HEK293 (cell line): Measurements from ENCODE around the gene HNRNPL.

ENCODE experiments used
- CTCF ChIA-PET: fragments of 350-600 bp; formaldehyde crosslinking; extraction: SDS; loops from one replicate; lab custom pipeline; 2021; ENCODE audit warnings: antibody characterized with exemption; lab: Yijun Ruan, JAX
- POLR2A ChIA-PET: fragments of 300-600 bp; formaldehyde crosslinking; extraction: SDS; loops from one replicate; lab custom pipeline; 2020; ENCODE audit warnings: antibody characterized with exemption, inconsistent platforms; lab: Yijun Ruan, JAX
- H3K27ac ChIP-seq: fragments of 200-500 bp; sonication (Bioruptor generic); 2 replicates; pipeline ENCODE4 v1.5.1; 2014; ENCODE audit warnings: low read depth, low read length, control low read depth, inconsistent platforms; ENCODE audit errors: extremely low read depth
- H3K36me3 ChIP-seq, 2 experiments: fragments of 200-500 bp in 1 of 2; sonication (Bioruptor generic) in 1 of 2; 1 replicate in 1 of 2; 2 replicates in 1 of 2; pipeline ENCODE4 v1.5.1; 2014 to 2017; ENCODE audit warnings: inconsistent platforms in 2 of 2, low read length in 2 of 2; ENCODE audit not compliant: control insufficient read depth in 2 of 2, insufficient read depth in 1 of 2
- H3K4me1 ChIP-seq: fragments of 200-500 bp; sonication (Bioruptor generic); 2 replicates; pipeline ENCODE4 v1.5.1; 2014; ENCODE audit warnings: mild to moderate bottlenecking, low read length, inconsistent platforms; ENCODE audit not compliant: control insufficient read depth, insufficient read depth
- H3K4me3 ChIP-seq: 2 replicates; pipeline ENCODE4 v1.5.1; 2011; ENCODE audit warnings: low read depth, mild to moderate bottlenecking, control low read depth, low read length, moderate library complexity
- H3K9me3 ChIP-seq: fragments of 200-500 bp; sonication (Bioruptor generic); 2 replicates; pipeline ENCODE4 v1.5.1; 2014; ENCODE audit warnings: low read depth, low read length, inconsistent platforms; ENCODE audit not compliant: control insufficient read depth, insufficient read depth
- SCRT2 ChIP-seq: fragments of 450-650 bp; formaldehyde crosslinking; IDR thresholded peaks from 2 replicates; pipeline ENCODE4 v1.5.1; 2016; ENCODE audit warnings: missing biosample characterization, missing genetic modification characterization
- ZNF133 ChIP-seq: fragments of 450-650 bp; formaldehyde crosslinking; IDR thresholded peaks from 2 replicates; pipeline ENCODE4 v1.5.1; 2016; ENCODE audit warnings: missing biosample characterization, missing genetic modification characterization
- ZNF223 ChIP-seq: fragments of 450-650 bp; formaldehyde crosslinking; IDR thresholded peaks from 2 replicates; pipeline ENCODE4 v1.5.1; 2016; ENCODE audit warnings: missing biosample characterization, missing genetic modification characterization
- ZNF366 ChIP-seq: fragments of 450-650 bp; formaldehyde crosslinking; conservative IDR thresholded peaks from 2 replicates; pipeline ENCODE4 v1.5.1; 2016; ENCODE audit warnings: missing biosample characterization, missing genetic modification characterization
- ZNF37A ChIP-seq: fragments of 450-650 bp; IDR thresholded peaks from 2 replicates; pipeline ENCODE4 v1.5.1; 2018; ENCODE audit warnings: missing biosample characterization, missing genetic modification characterization
- ZNF629 ChIP-seq: fragments of 450-650 bp; formaldehyde crosslinking; IDR thresholded peaks from 2 replicates; pipeline ENCODE4 v1.5.1; 2017; ENCODE audit warnings: missing biosample characterization, missing genetic modification characterization
- ZNF654 ChIP-seq: fragments of 450-650 bp; formaldehyde crosslinking; IDR thresholded peaks from 2 replicates; pipeline ENCODE4 v1.5.1; 2016; ENCODE audit warnings: low read depth, missing biosample characterization, missing genetic modification characterization
- ZNF658 ChIP-seq: fragments of 450-650 bp; formaldehyde crosslinking; IDR thresholded peaks from 2 replicates; pipeline ENCODE4; 2016; ENCODE audit warnings: missing biosample characterization, missing genetic modification characterization
- ZNF660 ChIP-seq: fragments of 450-650 bp; IDR thresholded peaks from 2 replicates; pipeline ENCODE4 v1.5.1; 2018; ENCODE audit warnings: missing biosample characterization, mild to moderate bottlenecking, missing genetic modification characterization
- ZNF664 ChIP-seq: fragments of 450-650 bp; formaldehyde crosslinking; IDR thresholded peaks from 2 replicates; pipeline ENCODE4 v1.5.1; 2016; ENCODE audit warnings: missing biosample characterization, missing genetic modification characterization
- TF ChIP-seq, protein P1 (sequence below): fragments of 450-650 bp; formaldehyde crosslinking; IDR thresholded peaks from 2 replicates; pipeline ENCODE4 v1.5.1; 2016; ENCODE audit warnings: missing biosample characterization, missing genetic modification characterization
- TF ChIP-seq, protein P2 (sequence below): fragments of 450-650 bp; formaldehyde crosslinking; IDR thresholded peaks from 2 replicates; pipeline ENCODE4 v1.5.1; 2016; ENCODE audit warnings: missing biosample characterization, missing genetic modification characterization
- TF ChIP-seq, protein P3 (sequence below): fragments of 450-650 bp; formaldehyde crosslinking; IDR thresholded peaks from 2 replicates; pipeline ENCODE4 v1.5.1; 2017; ENCODE audit warnings: missing biosample characterization, missing genetic modification characterization
- TF ChIP-seq, protein P4 (sequence below): fragments of 450-650 bp; formaldehyde crosslinking; IDR thresholded peaks from 2 replicates; pipeline ENCODE4 v1.5.1; 2016; ENCODE audit warnings: missing biosample characterization, missing genetic modification characterization, low read depth
- TF ChIP-seq, protein P5 (sequence below): fragments of 450-650 bp; formaldehyde crosslinking; IDR thresholded peaks from 2 replicates; pipeline ENCODE4 v1.5.1; 2016; ENCODE audit warnings: missing biosample characterization, missing genetic modification characterization

The HNRNPL gene

DNA sequence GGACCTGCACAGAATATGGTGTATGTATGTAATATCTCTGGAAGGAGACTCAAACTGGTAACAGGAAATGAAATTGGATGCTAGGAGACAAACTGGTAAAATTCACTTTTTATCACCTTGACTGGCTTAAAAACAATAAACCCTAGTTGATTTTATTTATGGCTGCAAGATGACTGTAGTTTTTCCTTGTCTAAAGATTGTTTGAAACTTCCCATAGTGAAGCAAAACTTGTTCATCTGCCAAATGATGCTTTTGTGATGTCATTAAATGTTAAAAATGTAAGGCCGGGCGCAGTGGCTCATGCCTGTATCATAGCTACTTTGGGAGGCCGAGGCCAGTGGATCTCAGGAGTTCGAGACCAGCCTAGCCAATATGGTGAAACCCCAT lies 15.7 kb downstream of the HNRNPL start:
- CTCF ChIA-PET: interaction anchor here (0.6 to 2.2 kb wide), 7 partner anchors 53 to 931 kb away, joined by 3 to 10 read pairs (median 3); partner anchors contain the start of genes MRPS12 and SARS2
- H3K27ac ChIP-seq: no peak overlapping the region; the same call in 1 of the 2 replicates
- peaks cover 46 to 60% of the 10 kb centered on the region in 2 experiments for H3K36me3 ChIP-seq

DNA sequence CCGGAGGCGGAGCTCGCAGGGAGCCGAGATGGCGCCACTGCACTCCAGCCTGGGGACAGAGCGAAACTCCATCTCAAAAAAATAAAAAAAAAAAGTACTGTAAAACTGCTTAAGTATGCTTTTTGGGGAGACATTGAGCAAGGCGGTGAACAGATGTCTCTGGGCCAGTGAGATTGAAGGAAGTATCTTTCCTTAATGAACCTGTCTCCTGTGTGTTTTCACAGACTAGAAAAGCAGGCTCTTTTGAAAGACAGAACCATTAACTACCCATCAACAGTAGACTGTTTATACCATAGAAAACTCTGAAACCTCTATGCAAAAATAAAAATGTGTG lies 16.7 kb downstream of the HNRNPL start:
- H3K27ac ChIP-seq: peak overlapping the region; percentile 12; the same call in 1 of the 2 replicates
- POLR2A ChIA-PET: interaction anchor here (0.6 to 7.4 kb wide), 5 partner anchors 9 to 92 kb away, joined by 3 to 159 read pairs (median 3); partner anchors contain the start of gene HNRNPL
- TF ChIP-seq, protein P1, sequence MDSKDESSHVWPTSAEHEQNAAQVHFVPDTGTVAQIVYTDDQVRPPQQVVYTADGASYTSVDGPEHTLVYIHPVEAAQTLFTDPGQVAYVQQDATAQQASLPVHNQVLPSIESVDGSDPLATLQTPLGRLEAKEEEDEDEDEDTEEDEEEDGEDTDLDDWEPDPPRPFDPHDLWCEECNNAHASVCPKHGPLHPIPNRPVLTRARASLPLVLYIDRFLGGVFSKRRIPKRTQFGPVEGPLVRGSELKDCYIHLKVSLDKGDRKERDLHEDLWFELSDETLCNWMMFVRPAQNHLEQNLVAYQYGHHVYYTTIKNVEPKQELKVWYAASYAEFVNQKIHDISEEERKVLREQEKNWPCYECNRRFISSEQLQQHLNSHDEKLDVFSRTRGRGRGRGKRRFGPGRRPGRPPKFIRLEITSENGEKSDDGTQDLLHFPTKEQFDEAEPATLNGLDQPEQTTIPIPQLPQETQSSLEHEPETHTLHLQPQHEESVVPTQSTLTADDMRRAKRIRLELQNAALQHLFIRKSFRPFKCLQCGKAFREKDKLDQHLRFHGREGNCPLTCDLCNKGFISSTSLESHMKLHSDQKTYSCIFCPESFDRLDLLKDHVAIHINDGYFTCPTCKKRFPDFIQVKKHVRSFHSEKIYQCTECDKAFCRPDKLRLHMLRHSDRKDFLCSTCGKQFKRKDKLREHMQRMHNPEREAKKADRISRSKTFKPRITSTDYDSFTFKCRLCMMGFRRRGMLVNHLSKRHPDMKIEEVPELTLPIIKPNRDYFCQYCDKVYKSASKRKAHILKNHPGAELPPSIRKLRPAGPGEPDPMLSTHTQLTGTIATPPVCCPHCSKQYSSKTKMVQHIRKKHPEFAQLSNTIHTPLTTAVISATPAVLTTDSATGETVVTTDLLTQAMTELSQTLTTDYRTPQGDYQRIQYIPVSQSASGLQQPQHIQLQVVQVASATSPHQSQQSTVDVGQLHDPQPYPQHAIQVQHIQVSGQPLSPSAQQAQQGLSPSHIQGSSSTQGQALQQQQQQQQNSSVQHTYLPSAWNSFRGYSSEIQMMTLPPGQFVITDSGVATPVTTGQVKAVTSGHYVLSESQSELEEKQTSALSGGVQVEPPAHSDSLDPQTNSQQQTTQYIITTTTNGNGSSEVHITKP (tag by site-specific recombination): no peak
- TF ChIP-seq SCRT2 (tag by site-specific recombination): no peak
- TF ChIP-seq ZNF366 (tag by site-specific recombination): peak; percentile 67; the same call in 1 of the 2 replicates
- TF ChIP-seq ZNF654 (tag by site-specific recombination): no peak
- TF ChIP-seq ZNF133 (tag by site-specific recombination): no peak
- no peak for TF ChIP-seq ZNF37A (tag by site-specific recombination)
- TF ChIP-seq, protein P2, sequence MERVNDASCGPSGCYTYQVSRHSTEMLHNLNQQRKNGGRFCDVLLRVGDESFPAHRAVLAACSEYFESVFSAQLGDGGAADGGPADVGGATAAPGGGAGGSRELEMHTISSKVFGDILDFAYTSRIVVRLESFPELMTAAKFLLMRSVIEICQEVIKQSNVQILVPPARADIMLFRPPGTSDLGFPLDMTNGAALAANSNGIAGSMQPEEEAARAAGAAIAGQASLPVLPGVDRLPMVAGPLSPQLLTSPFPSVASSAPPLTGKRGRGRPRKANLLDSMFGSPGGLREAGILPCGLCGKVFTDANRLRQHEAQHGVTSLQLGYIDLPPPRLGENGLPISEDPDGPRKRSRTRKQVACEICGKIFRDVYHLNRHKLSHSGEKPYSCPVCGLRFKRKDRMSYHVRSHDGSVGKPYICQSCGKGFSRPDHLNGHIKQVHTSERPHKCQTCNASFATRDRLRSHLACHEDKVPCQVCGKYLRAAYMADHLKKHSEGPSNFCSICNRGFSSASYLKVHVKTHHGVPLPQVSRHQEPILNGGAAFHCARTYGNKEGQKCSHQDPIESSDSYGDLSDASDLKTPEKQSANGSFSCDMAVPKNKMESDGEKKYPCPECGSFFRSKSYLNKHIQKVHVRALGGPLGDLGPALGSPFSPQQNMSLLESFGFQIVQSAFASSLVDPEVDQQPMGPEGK (tag by site-specific recombination): 0 out of 2 replicates have a peak, but pooled peaks have one; percentile 9
- TF ChIP-seq, protein P3, sequence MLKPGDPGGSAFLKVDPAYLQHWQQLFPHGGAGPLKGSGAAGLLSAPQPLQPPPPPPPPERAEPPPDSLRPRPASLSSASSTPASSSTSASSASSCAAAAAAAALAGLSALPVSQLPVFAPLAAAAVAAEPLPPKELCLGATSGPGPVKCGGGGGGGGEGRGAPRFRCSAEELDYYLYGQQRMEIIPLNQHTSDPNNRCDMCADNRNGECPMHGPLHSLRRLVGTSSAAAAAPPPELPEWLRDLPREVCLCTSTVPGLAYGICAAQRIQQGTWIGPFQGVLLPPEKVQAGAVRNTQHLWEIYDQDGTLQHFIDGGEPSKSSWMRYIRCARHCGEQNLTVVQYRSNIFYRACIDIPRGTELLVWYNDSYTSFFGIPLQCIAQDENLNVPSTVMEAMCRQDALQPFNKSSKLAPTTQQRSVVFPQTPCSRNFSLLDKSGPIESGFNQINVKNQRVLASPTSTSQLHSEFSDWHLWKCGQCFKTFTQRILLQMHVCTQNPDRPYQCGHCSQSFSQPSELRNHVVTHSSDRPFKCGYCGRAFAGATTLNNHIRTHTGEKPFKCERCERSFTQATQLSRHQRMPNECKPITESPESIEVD (tag by site-specific recombination): 0 out of 2 replicates have a peak, but pooled peaks have one; percentile 6
- no peak for TF ChIP-seq ZNF664 (tag by site-specific recombination)
- TF ChIP-seq, protein P4, sequence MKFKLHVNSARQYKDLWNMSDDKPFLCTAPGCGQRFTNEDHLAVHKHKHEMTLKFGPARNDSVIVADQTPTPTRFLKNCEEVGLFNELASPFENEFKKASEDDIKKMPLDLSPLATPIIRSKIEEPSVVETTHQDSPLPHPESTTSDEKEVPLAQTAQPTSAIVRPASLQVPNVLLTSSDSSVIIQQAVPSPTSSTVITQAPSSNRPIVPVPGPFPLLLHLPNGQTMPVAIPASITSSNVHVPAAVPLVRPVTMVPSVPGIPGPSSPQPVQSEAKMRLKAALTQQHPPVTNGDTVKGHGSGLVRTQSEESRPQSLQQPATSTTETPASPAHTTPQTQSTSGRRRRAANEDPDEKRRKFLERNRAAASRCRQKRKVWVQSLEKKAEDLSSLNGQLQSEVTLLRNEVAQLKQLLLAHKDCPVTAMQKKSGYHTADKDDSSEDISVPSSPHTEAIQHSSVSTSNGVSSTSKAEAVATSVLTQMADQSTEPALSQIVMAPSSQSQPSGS: no peak

More for the DNA sequence above, 15.7 kb downstream of the HNRNPL start:
- Histone ChIP-seq H3K4me3 (no peak overlapping the region), H3K4me1 (peaks cover 19% of the 10 kb centered on the region), H3K9me3 (no peaks in the 10 kb centered on the region)
- TF ChIP-seq, protein P5, sequence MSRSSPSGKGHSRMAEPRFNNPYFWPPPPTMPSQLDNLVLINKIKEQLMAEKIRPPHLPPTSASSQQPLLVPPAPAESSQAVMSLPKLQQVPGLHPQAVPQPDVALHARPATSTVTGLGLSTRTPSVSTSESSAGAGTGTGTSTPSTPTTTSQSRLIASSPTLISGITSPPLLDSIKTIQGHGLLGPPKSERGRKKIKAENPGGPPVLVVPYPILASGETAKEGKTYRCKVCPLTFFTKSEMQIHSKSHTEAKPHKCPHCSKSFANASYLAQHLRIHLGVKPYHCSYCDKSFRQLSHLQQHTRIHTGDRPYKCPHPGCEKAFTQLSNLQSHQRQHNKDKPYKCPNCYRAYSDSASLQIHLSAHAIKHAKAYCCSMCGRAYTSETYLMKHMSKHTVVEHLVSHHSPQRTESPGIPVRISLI: 0 out of 2 replicates have a peak, but pooled peaks have one; percentile 8
- TF ChIP-seq, protein P3 (tag by site-specific recombination): peak; percentile 95
- no peak for TF ChIP-seq ZNF658 (tag by site-specific recombination)
- peak; percentile 23; the same call in 1 of the 2 replicates for TF ChIP-seq ZNF660 (tag by site-specific recombination)
- peak; percentile 74; the same call in 1 of the 2 replicates for TF ChIP-seq ZNF629 (tag by site-specific recombination)
- TF ChIP-seq, protein P4: peak; percentile 68; the same call in 1 of the 2 replicates
- no peak for TF ChIP-seq ZNF223 (tag by site-specific recombination)
- POLR2A ChIA-PET: interaction anchor here (1.0 to 7.4 kb wide), 6 partner anchors 8 to 215 kb away, joined by 3 to 159 read pairs (median 6); partner anchors contain the start of genes EIF3K, HNRNPL, MRPS12 and SARS2

More for the DNA sequence above, 16.7 kb downstream of the HNRNPL start:
- peaks cover 19% of the 10 kb centered on the region for H3K4me1 ChIP-seq
- CTCF ChIA-PET: interaction anchor here (0.9 to 2.2 kb wide), 4 partner anchors 16 to 930 kb away, joined by 3 to 10 read pairs (median 4); partner anchors contain the start of genes MRPS12 and SARS2
- no peak overlapping the region for H3K4me3 ChIP-seq
- H3K9me3 ChIP-seq: no peaks in the 10 kb centered on the region
- peaks cover 39 to 60% of the 10 kb centered on the region in 2 experiments for H3K36me3 ChIP-seq
